ENCODE data around the gene CD1E. TPM values are rescaled to one million over a fixed set of nuclear protein-coding genes. Genes with fewer than 3 reads are reported as not detected.

Gene CD1E
- total and polyA plus RNA-seq, 2 of the 13 experiments (the other 11 are each of a cell fraction or from before 2014, with no cell fraction given): not detected

DNA sequence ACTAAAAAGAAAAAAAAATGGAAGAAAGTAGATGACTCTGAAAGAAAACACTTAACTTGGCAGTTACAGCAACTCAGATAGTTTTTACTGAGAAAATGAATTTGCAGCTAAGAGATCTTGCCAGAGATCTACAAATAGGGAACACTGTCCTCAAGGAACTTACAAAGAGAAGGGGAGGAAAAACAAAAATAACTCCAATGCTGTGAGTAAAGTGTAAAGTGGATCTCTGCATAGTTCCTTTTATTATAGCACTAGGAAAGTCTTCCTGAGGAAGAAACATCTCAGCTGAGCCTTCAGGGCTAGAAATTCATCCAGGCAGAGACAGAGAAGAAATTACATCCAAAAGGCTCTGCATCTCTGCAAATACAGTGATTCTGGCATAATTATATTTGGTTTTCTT lies 26.2 kb upstream of the CD1E start (continued):
- no peak for TF ChIP-seq BCL3 (CRISPR knock-in tag; IDR thresholded peaks at IDR 0.05)
- no peak for TF ChIP-seq ZNF253 (CRISPR knock-in tag; IDR thresholded peaks at IDR 0.05; ENCODE audit: borderline replicate concordance)
- no peak for TF ChIP-seq ZNF362 (CRISPR knock-in tag; IDR thresholded peaks at IDR 0.05; ENCODE audit: borderline replicate concordance)
- TF ChIP-seq RARG (CRISPR knock-in tag; IDR thresholded peaks at IDR 0.05; ENCODE audit: low read depth): no peak
- TF ChIP-seq HNRNPK (IDR thresholded peaks at IDR 0.05; ENCODE audit: low read depth, low read length, poor library complexity, severe bottlenecking): no peak
- TF ChIP-seq EP300 (IDR thresholded peaks at IDR 0.05; ENCODE audit: low read depth in 2 of 2, low read length in 2 of 2): no peak
- TF ChIP-seq EP300 (CRISPR knock-in tag; IDR thresholded peaks at IDR 0.05; ENCODE audit: borderline replicate concordance): no peak

DNA sequence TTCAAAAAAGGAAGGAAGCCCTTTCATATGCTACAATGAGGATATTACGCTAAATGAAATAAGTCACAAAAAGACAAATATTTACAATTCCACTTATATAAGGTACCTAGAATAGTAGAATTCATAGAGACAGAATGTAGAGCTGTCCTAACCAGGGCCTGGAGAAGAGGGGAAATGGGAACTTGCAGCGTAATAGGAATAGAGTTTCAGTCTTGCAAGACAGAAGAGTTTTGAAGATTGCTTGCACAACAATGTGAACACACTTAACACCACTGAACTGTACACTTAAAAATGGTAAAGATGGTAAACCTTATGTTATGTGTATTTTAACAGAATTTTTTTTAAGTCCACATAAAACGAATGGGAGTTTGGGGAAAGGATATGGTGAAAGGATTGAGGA lies 25.3 kb upstream of the CD1E start:
- Histone ChIP-seq H4K20me1 (ENCODE audit: insufficient read depth, low read length) (no peaks in the 10 kb centered on the region), H3K9ac (ENCODE audit: insufficient read depth, low read depth, low read length) (no peak overlapping the region), H3K9me3 (ENCODE audit: low read length) (peaks cover 15% of the 10 kb centered on the region), H2AFZ (ENCODE audit: low read length) (no peak overlapping the region), H3K27me3 (ENCODE audit: control insufficient read depth in 1 of 2, insufficient read depth in 2 of 2, low read length in 2 of 2) (no peaks in the 10 kb centered on the region), H3K4me1 (ENCODE audit: insufficient read depth, low read length) (no peaks in the 10 kb centered on the region), H3K79me2 (ENCODE audit: insufficient read depth, low read length) (no peaks in the 10 kb centered on the region), H3K27ac (ENCODE audit: extremely low read length, insufficient read depth, low read length) (no peak overlapping the region), H3K4me3 (replicated peaks in 1 of 3; ENCODE audit: insufficient read depth in 1 of 3, low read depth in 2 of 3, low read length in 3 of 3) (no peak overlapping the region), H3K4me2 (ENCODE audit: low read depth, low read length) (no peak overlapping the region), H3K36me3 (replicated peaks in 1 of 2; ENCODE audit: control insufficient read depth in 1 of 2, insufficient read depth in 2 of 2, low read length in 2 of 2) (no peaks in the 10 kb centered on the region)
- ChIA-PET POLR2A (no interaction called here), CTCF (ENCODE audit: low intra/inter-chr PET ratio, low total read pairs) (no interaction called here)
- no TSS peak for BruUV-seq (replicated peaks)
- in situ Hi-C loops (cut with HindIII; ENCODE audit: extremely low pct_ligation_motif_present, low pct_unique_long_range_greater_than_20kb) (no loop called here), intact Hi-C loops (cut with micrococcal nuclease; ENCODE audit: unreplicated experiment) (no loop called here)
- 28% methylated on average over 3 of the region's 3 CpGs for WGBS (ENCODE audit: low lambda C conversion rate)
- TF ChIP-seq JUNB (CRISPR knock-in tag; IDR thresholded peaks at IDR 0.05; ENCODE audit: borderline replicate concordance) (no peak), ZNF761 (CRISPR knock-in tag; conservative IDR thresholded peaks at IDR 0.05) (no peak)
- FAIRE-seq (no peak), ATAC-seq (no peak), DNase-seq (ENCODE audit: low spot score) (no peak)
